K562 treated with DMSO at 1 percent for 4 hours (cell line): ENCODE results near the gene CWH43. TPM values are rescaled to one million over a fixed set of nuclear protein-coding genes. Genes with fewer than 3 reads are reported as not detected.

Experiments
- total RNA-seq: library from RNA; unstranded; fragments of 300-600 nt; gene quantifications from 2 replicates; pipeline ENCODE4 v1.2.3, GENCODE V29; 2022; ENCODE audit not compliant: insufficient read depth

The CWH43 gene
- not detected in 2 replicates for total RNA-seq

GRCh38 chr4:48985976-48986653 is at the start of gene CWH43:
TSS of gene CWH43 (plus strand) at chr4:48986275. CDS start at chr4:48986430, 155 bp downstream.

Other genes starting within 250 kb of the CWH43 start
- 11.4 and 13.9 TPM in 2 replicates for gene FRYL, start 206.0 kb upstream of the CWH43 start, total RNA-seq
- gene OCIAD1, start 155.2 kb upstream of the CWH43 start, total RNA-seq: 119 and 139 TPM in 2 replicates
- gene OCIAD2, start 79.5 kb upstream of the CWH43 start, total RNA-seq: not detected in 2 replicates